Neutrophil (primary cell): ENCODE measurements around the gene SLC9A3.
A peak's percentile ranks its signal among the peaks of the same experiment; 100 is the strongest.

Experiments
- H3K27ac ChIP-seq: fragments of 200-600 bp; sonication (generic); 2 replicates; pipeline ENCODE4 v1.5.1; 2016; ENCODE audit warnings: mild to moderate bottlenecking, moderate library complexity
- H3K27me3 ChIP-seq: fragments of 200-600 bp; sonication (generic); 2 replicates; pipeline ENCODE4 v1.6.0; 2016; ENCODE audit warnings: mild to moderate bottlenecking
- H3K36me3 ChIP-seq: fragments of 200-600 bp; sonication (generic); 2 replicates; pipeline ENCODE4 v1.5.1; 2017
- H3K4me1 ChIP-seq, 2 experiments: fragments of 200-600 bp in 1 of 2; sonication (generic) in 1 of 2; 1 replicate in 1 of 2; 2 replicates in 1 of 2; pipeline versions ENCODE4 v1.5.1 to v1.6.1; 2013 to 2016; ENCODE audit warnings: low read depth in 1 of 2, low read length in 1 of 2, mild to moderate bottlenecking in 1 of 2, moderate library complexity in 1 of 2; ENCODE audit not compliant: control insufficient read depth in 1 of 2, insufficient read depth in 1 of 2
- H3K4me3 ChIP-seq, 2 experiments: fragments of 200-600 bp in 1 of 2; sonication (generic) in 1 of 2; 1 replicate in 1 of 2; 2 replicates in 1 of 2; pipeline ENCODE4 v1.5.1; 2013 to 2016; ENCODE audit warnings: low read depth in 1 of 2, low read length in 1 of 2, mild to moderate bottlenecking in 1 of 2, moderate library complexity in 1 of 2
- H3K9me3 ChIP-seq: fragments of 200-600 bp; sonication (generic); 2 replicates; pipeline ENCODE4 v1.5.1; 2016
- CTCF ChIP-seq: fragments of 200-600 bp; sonication (generic); IDR thresholded peaks from 2 replicates; pipeline ENCODE4 v1.5.1; 2016; ENCODE audit warnings: antibody characterized with exemption

The SLC9A3 gene

GRCh38 chr5:443239-444151 is 80.8 kb downstream of the SLC9A3 start:
- H3K9me3 ChIP-seq, result no peaks in the 10 kb centered on the region
- H3K4me3 ChIP-seq, result peak overlapping the region; percentile 70 to 84
- TF ChIP-seq CTCF, result no peak
- H3K36me3 ChIP-seq, result peaks cover 32% of the 10 kb centered on the region
- H3K27me3 ChIP-seq, result peaks cover 3% of the 10 kb centered on the region
- H3K27ac ChIP-seq, result peak overlapping the region; percentile 82
- peaks cover 43 to 44% of the 10 kb centered on the region in 2 experiments for H3K4me1 ChIP-seq

- H3K27ac ChIP-seq, result peak within 1 kb of the TSS; percentile 82
- no peak for TF ChIP-seq CTCF
- H3K27me3 ChIP-seq, result peaks cover 3% of the 10 kb centered on the region
- peaks cover 23% of the 10 kb centered on the region for H3K36me3 ChIP-seq
- H3K4me3 ChIP-seq, result peak within 1 kb of the TSS; percentile 70 to 84
- no peaks in the 10 kb centered on the region for H3K9me3 ChIP-seq
- H3K4me1 ChIP-seq, result peaks cover 34 to 35% of the 10 kb centered on the region in 2 experiments
Measured at GRCh38 chr5:442335-443238, 81.7 kb downstream of the SLC9A3 start, which contains the start of gene EXOC3. EXOC3 (plus strand) TSS chr5:443176; CDS start chr5:446206, 3,030 bp downstream.

- peaks cover 3% of the 10 kb centered on the region for H3K27me3 ChIP-seq
- H3K4me1 ChIP-seq, result peaks cover 28 to 29% of the 10 kb centered on the region in 2 experiments
- H3K36me3 ChIP-seq, result peaks cover 17% of the 10 kb centered on the region
- H3K9me3 ChIP-seq, result no peaks in the 10 kb centered on the region
- peak overlapping the region; percentile 70 to 84 for H3K4me3 ChIP-seq
- TF ChIP-seq CTCF, result no peak
- peak overlapping the region; percentile 82 for H3K27ac ChIP-seq
Measured at GRCh38 chr5:441996-442334, 82.3 kb downstream of the SLC9A3 start.

- Histone ChIP-seq H3K27ac (no peak overlapping the region), H3K4me1 (peaks cover 19 to 24% of the 10 kb centered on the region in 2 experiments), H3K36me3 (peaks cover 4% of the 10 kb centered on the region), H3K9me3 (no peaks in the 10 kb centered on the region), H3K27me3 (peaks cover 3% of the 10 kb centered on the region), H3K4me3 (no peak overlapping the region)
- no peak for TF ChIP-seq CTCF
Measured at GRCh38 chr5:440401-441201, 83.6 kb downstream of the SLC9A3 start.

- Histone ChIP-seq H3K4me1 (peaks cover 19 to 21% of the 10 kb centered on the region in 2 experiments), H3K4me3 (no peak overlapping the region)
- TF ChIP-seq CTCF, result no peak
Measured at GRCh38 chr5:439636-440035, 84.6 kb downstream of the SLC9A3 start.

More at GRCh38 chr5:439636-440035, 84.6 kb downstream of the SLC9A3 start:
- H3K27ac ChIP-seq, result no peak overlapping the region
- no peaks in the 10 kb centered on the region for H3K36me3 ChIP-seq
- peaks cover 3% of the 10 kb centered on the region for H3K27me3 ChIP-seq
- no peaks in the 10 kb centered on the region for H3K9me3 ChIP-seq
